ENCODE measurements around the gene NFATC3.
"Not testable (repeated sequence)": the region's sequence is repeated elsewhere in the genome, so short reads cannot be mapped to it uniquely, and the experiment has no call there.

Gene NFATC3

GRCh38 chr16:68088130-68088972 is 3.2 kb downstream of the NFATC3 start:
- DNase-seq (ENCODE audit: low read depth in 2 of 2) = no peak

DNA sequence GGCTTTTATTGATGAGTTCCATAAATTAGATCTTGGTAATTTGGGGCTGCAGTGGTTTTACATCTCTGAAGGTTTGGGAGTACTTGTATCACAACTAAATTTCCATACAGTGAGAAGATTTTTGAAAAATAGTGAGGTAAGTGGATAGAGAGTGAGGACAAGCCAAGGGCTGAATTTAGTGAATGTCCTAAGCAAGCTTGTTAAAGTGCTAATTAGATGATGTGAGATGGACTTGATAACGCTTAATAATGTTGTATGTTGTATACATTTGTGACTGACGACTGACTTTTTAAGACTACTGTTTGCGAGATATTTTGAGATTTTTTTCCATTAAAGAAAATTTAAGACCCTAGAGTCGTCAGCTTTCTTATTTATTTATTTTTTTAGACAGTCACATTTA is 3.9 kb downstream of the NFATC3 start:
- DNase-seq (ENCODE audit: low read depth in 2 of 2) = no peak

DNA sequence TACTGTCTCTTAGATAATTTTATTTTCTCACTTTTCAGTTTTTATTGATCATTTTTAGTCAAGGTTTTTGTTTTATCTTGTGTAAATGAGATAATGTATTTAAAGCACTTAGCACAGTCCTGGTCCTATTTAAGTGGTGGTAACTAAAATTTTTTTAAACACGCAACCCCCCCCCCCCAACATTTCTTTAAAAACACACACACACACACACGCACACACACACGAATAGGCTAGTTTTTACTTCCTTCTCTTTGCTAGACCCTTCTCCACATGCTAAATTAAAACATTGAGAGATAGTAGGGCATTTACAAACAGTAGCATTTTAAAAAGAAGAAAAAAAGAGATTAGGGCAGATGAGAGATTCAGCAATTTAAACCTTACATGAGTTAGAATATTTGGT is 5.0 kb downstream of the NFATC3 start:
- DNase-seq (ENCODE audit: low read depth in 2 of 2) = no peak

DNA sequence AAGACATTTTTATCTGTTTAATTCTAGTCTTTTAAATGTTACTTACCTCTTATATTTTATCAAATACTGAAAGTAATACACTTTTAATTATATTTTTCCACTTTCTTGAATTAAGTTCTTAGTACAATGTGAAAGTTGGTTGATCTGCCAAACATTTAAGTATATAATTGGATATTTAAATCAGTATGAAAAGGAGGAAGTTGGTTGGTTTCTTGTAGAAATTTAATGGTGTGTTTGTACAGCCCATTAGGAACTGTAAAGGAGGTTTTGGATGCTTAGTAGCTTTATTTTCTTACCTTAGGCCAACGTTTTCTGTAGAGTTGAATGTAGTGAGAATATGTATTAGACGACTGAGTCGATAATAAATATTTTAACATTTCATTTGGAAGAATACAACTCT is 5.4 kb downstream of the NFATC3 start:
- no peak for DNase-seq (ENCODE audit: low read depth in 2 of 2)

GRCh38 chr16:68091380-68092261 is 6.5 kb downstream of the NFATC3 start:
- no peak for DNase-seq (ENCODE audit: low read depth in 2 of 2)

GRCh38 chr16:68092275-68092674 is 7.1 kb downstream of the NFATC3 start:
- not testable (repeated sequence) for DNase-seq (ENCODE audit: low read depth in 2 of 2)

GRCh38 chr16:68093816-68094613 is 8.8 kb downstream of the NFATC3 start:
- DNase-seq (ENCODE audit: low read depth in 2 of 2) = no peak

DNA sequence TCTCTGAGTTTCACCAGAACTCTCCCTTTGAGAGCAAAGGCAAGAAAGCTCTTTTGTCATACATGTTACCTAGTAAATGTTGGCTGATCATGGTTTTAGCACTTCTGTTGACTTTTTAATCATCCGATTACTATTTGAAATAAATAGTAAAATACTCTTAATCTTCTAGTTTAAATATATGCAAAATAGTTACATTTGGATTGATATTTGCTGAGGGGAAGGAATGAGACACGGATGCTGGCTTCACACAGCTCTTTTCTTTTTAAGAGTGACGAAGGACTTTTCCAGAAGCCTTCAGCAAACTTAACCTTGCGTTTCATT is 9.4 kb downstream of the NFATC3 start:
- DNase-seq (ENCODE audit: low read depth in 2 of 2) = no peak

DNA sequence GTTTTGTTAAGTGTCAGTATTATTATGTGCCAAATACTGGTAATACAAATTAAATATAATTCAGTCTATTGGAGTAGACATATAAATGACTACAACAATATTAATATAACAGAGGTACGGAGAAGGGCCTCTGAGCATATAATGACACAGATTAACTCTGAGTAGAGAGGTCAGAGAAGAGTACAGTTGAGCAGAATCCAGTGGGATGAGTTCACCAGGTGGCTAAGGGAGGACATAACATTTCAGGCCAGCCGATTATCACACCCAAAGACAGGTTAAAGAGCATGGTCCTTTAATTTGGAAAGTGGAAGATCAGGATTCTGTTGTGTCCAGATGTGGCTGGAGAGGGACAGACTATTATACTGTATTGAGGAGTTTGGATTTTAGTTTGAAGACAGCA is 11.3 kb downstream of the NFATC3 start:
- DNase-seq (ENCODE audit: low read depth in 2 of 2) = no peak

DNA sequence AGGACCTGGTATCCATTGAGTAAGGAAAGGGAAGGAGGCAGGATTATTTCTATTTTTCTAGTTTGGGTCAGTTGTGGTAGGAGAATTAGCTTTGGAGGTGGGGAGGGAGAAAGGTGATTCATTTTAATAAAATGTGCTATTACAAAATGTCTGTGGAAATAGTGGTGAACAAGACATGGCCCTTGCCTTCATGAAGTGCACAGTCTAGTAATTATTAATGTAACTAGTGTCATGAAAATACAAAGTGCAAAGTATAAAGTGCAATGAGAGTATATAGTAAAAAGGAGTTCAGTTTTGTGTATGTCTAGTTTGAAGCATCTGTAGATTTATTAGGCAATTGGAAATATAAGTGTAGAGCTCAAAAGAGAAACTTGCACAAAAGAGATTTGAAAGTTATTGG is 11.9 kb downstream of the NFATC3 start:
- DNase-seq (ENCODE audit: low read depth in 2 of 2) = no peak

DNA sequence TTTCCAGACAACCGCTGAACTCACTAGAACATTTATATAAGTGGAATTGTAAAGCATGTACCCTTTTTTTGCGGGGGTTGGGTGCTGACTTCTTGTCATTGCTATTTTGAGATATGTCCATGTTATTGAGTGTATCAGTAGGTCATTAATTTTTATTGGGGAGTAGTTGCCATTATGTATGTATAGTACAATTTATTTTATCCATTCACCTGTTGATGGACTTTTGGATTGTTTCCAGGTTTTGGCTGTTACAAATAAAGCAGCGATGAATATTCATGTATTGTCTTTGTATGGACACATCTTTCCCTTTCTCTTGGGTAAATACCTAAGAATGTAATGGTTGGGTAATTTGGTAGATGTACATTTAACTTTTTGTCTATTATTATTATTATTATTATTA is 12.7 kb downstream of the NFATC3 start:
- no peak for DNase-seq (ENCODE audit: low read depth in 2 of 2)

- no peak for DNase-seq (ENCODE audit: low read depth in 2 of 2)
These were observed 15.3 kb downstream of the NFATC3 start for GRCh38 chr16:68100488-68100887.

DNA sequence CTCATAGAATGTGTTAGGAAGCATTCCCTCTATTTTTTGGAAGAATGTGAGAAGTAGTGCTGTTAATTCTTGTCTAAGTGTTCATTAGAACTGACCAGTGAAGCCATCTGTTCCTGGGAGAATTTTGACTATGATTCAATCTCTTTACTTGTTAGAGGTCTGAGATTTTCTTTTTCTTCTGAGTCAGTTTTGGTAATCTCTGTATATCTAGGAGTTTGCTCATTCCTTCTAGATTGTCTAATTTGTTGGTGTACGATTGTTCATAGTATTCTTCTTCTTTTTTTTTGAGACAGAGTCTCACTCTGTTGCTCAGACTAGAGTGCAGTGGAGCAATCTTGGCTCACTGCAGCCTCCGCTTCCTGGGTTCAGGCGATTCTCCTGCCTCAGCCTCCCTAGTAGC is 20.4 kb downstream of the NFATC3 start:
- no peak for DNase-seq (ENCODE audit: low read depth in 2 of 2)

DNA sequence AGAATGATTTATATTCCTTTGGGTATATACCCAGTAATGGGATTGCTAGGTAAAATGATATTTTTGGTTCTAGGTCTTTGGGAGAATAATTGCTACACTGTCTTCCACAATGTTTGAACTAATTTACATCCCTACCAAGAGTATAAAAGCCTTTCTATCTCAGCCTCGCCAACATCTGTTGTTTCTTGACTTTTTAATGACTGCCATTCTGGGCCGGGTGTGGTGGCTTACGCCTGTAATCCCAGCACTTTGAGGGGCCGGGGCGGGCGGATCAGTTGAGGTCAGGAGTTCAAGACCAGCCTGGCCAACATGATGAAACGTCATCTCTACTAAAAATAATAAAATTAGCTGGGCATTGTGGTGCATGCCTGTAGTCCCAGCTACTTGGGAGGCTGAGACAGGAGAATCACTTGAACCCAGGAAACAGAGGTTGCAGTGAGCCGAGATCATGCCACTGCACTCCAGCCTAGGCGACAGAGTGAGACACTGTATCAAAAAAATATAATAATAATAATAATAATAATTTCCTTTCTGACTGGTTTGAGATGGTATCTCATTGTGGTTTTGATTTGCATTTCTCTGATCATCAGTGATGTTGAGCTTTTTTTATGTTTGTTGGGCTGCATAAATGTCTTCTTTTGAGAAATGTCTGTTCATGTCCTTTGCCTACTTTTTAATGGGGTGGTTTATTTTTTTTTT is 22.2 kb downstream of the NFATC3 start:
- DNase-seq (ENCODE audit: low read depth in 2 of 2) = not testable (repeated sequence)

DNA sequence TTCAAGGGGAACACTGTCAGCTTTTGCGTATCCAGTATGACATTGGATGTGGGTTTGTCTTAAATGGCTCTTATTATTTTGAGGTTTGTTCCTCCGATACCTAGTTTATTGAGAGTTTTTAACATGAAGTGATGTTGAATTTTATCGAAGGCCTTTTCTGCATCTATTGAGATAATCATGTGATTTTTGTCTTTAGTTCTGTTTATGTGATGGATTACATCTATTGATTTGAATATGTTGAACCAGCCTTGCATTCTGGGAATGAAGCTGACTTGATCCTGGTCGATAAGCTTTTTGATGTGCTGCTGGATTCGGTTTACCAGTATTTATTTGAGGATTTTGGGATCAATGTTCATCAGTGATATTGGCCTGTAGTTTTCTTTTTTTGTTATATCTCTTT is 24.0 kb downstream of the NFATC3 start:
- DNase-seq (ENCODE audit: low read depth in 2 of 2) = not testable (repeated sequence)

- DNase-seq (ENCODE audit: low read depth in 2 of 2) = not testable (repeated sequence)
These were observed 25.4 kb downstream of the NFATC3 start for GRCh38 chr16:68110611-68111010.

GRCh38 chr16:68111379-68111778 is 26.2 kb downstream of the NFATC3 start:
- DNase-seq (ENCODE audit: low read depth in 2 of 2) = no peak

- DNase-seq (ENCODE audit: low read depth in 2 of 2) = no peak
These were observed 28.0 kb downstream of the NFATC3 start for GRCh38 chr16:68113059-68113761.

DNA sequence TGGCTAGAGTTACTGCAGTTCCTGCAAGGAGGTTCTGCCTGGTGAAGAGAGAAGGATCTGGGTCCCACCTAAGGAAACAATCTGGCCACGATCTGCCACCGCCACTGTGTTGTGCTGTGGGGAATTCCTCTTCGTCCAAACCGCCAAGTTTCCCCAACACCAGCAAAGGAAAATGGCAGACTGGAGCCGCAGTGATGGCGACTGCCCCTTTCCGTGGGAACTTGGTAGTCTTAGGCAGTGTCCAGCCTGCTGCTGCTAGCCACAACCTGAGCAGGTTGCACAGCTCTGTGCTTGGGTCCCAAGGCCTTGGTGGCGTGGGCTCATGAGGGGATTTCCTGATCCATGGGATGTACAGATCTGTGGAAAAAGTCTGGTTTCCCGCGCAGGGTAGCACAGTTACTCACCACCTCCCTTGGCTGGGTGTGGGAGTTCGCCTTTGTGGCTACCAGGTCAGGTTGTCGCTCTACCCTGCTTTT is 28.6 kb downstream of the NFATC3 start:
- DNase-seq (ENCODE audit: low read depth in 2 of 2) = no peak

- not testable (repeated sequence) for DNase-seq (ENCODE audit: low read depth in 2 of 2)
These were observed 29.8 kb downstream of the NFATC3 start for GRCh38 chr16:68114939-68115338.

DNA sequence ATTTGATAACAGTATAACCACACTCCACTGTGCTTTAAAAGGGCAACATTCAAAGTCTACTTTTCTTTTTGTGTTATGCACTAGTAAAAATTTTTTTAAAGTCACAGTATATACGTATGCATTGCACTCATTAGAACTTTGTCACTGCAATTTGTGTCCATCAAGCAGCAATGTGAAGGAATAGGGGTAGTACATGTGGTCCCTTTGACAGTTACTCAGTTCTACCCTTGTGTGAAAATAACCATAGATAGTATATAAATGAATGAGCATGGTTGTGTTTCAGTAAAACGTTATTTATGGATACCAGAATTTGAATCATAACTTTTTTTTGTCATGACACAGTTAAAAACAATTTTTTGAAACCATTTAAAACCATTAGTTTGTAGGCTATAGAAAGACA is 30.7 kb downstream of the NFATC3 start:
- DNase-seq (ENCODE audit: low read depth in 2 of 2) = no peak
